ENCODE results near the gene TMOD4.

DNA sequence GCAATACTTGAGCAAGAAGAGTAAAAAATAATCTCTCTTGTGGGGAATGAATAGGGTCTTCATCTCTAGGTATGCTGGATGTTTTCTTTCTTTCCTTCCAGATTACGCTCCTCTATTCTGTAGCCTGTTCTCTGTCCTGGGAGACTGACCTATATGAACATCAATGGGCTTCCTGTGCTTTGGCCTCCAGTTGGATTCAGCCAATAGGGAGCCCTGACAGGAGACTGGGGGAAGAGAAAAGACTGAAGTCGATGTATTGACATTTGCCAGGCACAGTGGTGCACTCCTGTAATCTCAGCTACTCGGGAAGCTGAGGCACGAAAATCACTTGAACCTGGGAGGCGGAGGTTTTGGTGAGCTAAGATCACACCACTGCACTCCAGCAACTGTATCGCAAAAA lies 47.0 kb downstream of the TMOD4 start:
- TF ChIP-seq POLR2AphosphoS5 (IDR thresholded peaks at IDR 0.05) (no peak), CTCF (IDR thresholded peaks at IDR 0.05) (no peak), POLR2A (IDR thresholded peaks at IDR 0.05; ENCODE audit: low read depth) (no peak), EP300 (IDR thresholded peaks at IDR 0.05) (no peak)
